Keratinocyte (primary cell): ENCODE data around the gene PIGZ. TPM values are rescaled to one million over a fixed set of nuclear protein-coding genes. Genes with fewer than 3 reads are reported as not detected.

Experiments used
- DNase-seq: peaks from one replicate; pipeline ENCODE4 v3.0.0-alpha.2; 2011; ENCODE audit warnings: low read depth, missing footprints, low spot score
- FAIRE-seq: peaks from 2 replicates; lab custom pipeline; 2011; peaks lifted over from hg19 to GRCh38; lab: Jason Lieb, UNC
- H2AFZ ChIP-seq: 2 replicates; pipeline ENCODE4 v1.6.0; 2012; ENCODE audit warnings: low read length, control low read depth, inconsistent platforms; ENCODE audit not compliant: control insufficient read depth
- H3K27ac ChIP-seq: 2 replicates; pipeline ENCODE4 v1.5.1; 2011; ENCODE audit warnings: low read length; ENCODE audit not compliant: control insufficient read depth, insufficient read depth
- H3K27me3 ChIP-seq: 3 replicates; pipeline ENCODE4 v1.6.0; 2011; ENCODE audit warnings: low read length; ENCODE audit not compliant: control insufficient read depth, insufficient read depth; ENCODE audit errors: extremely low read depth
- H3K36me3 ChIP-seq, 2 experiments: 2 replicates in 1 of 2; 3 replicates in 1 of 2; pipeline ENCODE4 v1.5.1; 2011; ENCODE audit warnings: low read length in 2 of 2, mild to moderate bottlenecking in 1 of 2; ENCODE audit not compliant: control insufficient read depth in 2 of 2, insufficient read depth in 2 of 2; ENCODE audit errors: extremely low read depth in 1 of 2
- H3K4me1 ChIP-seq: 3 replicates; pipeline ENCODE4 v1.5.1; 2011; ENCODE audit warnings: low read length; ENCODE audit not compliant: control insufficient read depth, insufficient read depth; ENCODE audit errors: extremely low read depth
- H3K4me2 ChIP-seq: 3 replicates; pipeline ENCODE4 v1.6.0; 2011; ENCODE audit warnings: low read depth, low read length; ENCODE audit not compliant: control insufficient read depth, insufficient read depth; ENCODE audit errors: extremely low read depth
- H3K4me3 ChIP-seq, 3 experiments: fragments of 200-600 bp in 1 of 3; sonication (generic) in 1 of 3; 2 replicates in 2 of 3; 3 replicates in 1 of 3; pipeline ENCODE4 v1.5.1; 2011 to 2016; ENCODE audit warnings: low read length in 3 of 3, mild to moderate bottlenecking in 3 of 3, control low read depth in 2 of 3, inconsistent platforms in 1 of 3, low read depth in 1 of 3, mixed read lengths in 1 of 3, mixed run types in 1 of 3, moderate library complexity in 1 of 3; ENCODE audit not compliant: control insufficient read depth in 2 of 3, insufficient read depth in 2 of 3; ENCODE audit errors: extremely low read depth in 1 of 3
- H3K79me2 ChIP-seq: 2 replicates; pipeline ENCODE4 v1.6.0; 2012; ENCODE audit warnings: low read length; ENCODE audit not compliant: control insufficient read depth, insufficient read depth
- H3K9ac ChIP-seq: 3 replicates; pipeline ENCODE4 v1.6.0; 2011; ENCODE audit warnings: low read length; ENCODE audit not compliant: control insufficient read depth, insufficient read depth; ENCODE audit errors: extremely low read depth
- H3K9me1 ChIP-seq: 3 replicates; pipeline ENCODE4 v1.6.0; 2011; ENCODE audit warnings: low read length; ENCODE audit not compliant: control insufficient read depth, insufficient read depth; ENCODE audit errors: extremely low read depth
- H3K9me3 ChIP-seq: 2 replicates; pipeline ENCODE4 v1.5.1; 2012; ENCODE audit warnings: low read depth, low read length; ENCODE audit not compliant: control insufficient read depth
- H4K20me1 ChIP-seq: 3 replicates; pipeline ENCODE4 v1.6.0; 2011; ENCODE audit warnings: low read length; ENCODE audit not compliant: control insufficient read depth, insufficient read depth; ENCODE audit errors: extremely low read depth
- EZH2 ChIP-seq: IDR thresholded peaks from one replicate; pipeline ENCODE4 v1.6.1; 2012; ENCODE audit warnings: inconsistent platforms, mild to moderate bottlenecking, low read length, moderate library complexity
- dilution Hi-C: fragments of 300-500 bp; cut with MboI; formaldehyde crosslinking; loops from one replicate; pipeline ENCODE4 v1.7.0; 2020; ENCODE audit warnings: low sequenced_read_pairs; ENCODE audit not compliant: extremely low pct_ligation_motif_present
- polyA plus RNA-seq, 5 experiments: library from polyadenylated mRNA; depleted of rRNA in 3 of 5; stranded (reverse) in 3 of 5; stranded (forward) in 1 of 5; unstranded in 1 of 5; fragments of >200 nt; gene quantifications; 1 replicate in 1 of 5; 2 replicates in 3 of 5; 3 replicates in 1 of 5; pipeline versions ENCODE4 v1.2.1 to v1.2.3, GENCODE V29; 2011 to 2012; ENCODE audit warnings: missing spikeins in 2 of 5, low read depth in 1 of 5, low replicate concordance in 1 of 5
- TF ChIP-seq, protein P1 (sequence below), 3 experiments: IDR thresholded peaks in 1 of 3; conservative IDR thresholded peaks in 1 of 3; optimal IDR thresholded peaks in 1 of 3; 2 replicates in 2 of 3; 3 replicates in 1 of 3; pipeline versions ENCODE3 to v1.5.1; 2011; ENCODE audit warnings: low read length in 3 of 3, mild to moderate bottlenecking in 3 of 3, moderate library complexity in 2 of 3, control low read depth in 1 of 3, inconsistent platforms in 1 of 3; ENCODE audit not compliant: insufficient read depth in 2 of 3; ENCODE audit errors: extremely low read depth in 1 of 3

The PIGZ gene
- polyA plus RNA-seq, 1 donor (not counting 4 experiments of a cell fraction or from before 2014, with no cell fraction given): 1.4 TPM

DNA sequence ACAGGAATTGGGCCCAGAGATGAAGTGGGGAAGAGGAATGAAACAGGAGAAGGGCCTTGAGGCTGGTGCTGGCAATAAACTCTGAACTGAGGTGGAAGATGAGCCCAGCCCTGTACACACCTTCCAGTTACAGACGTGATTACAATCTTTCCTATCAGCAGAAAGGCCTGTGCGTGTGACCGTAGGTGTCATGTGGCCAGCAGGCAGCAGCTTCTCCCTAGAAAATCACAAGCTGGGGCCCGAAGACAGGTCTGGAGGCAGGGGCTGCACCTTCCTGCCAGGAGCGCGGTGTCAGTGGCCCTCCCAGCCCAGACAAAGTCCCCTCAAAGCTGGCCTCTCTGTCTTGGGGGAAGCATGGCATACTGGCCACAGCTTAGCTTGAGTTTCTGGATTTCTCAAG, 16.7 kb upstream of the PIGZ start:
- FAIRE-seq: no peak
- dilution Hi-C loops: no loop called here
- no peaks in the 10 kb centered on the region for H3K9me3 ChIP-seq

DNA sequence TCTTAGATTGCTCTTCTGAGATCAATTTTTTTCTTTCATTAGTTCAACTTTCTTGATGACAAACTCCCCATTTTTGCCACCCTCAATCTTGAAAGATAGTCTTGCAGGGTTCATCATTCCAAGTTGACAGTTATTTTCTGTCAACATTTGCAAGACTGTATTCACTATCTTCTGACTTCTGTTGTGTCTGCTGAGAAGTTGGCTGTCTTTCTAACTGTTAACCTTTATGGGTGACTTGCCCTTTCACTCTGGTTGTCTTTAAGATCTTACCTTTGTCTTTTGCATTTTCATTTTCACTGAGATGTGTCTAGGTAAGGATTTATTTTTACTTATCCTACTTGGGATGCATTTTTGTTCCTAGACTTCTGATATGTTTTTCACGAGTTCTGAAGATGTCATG, 14.6 kb upstream of the PIGZ start:
- dilution Hi-C loops: no loop called here
- Histone ChIP-seq H3K27me3 (peaks cover 5% of the 10 kb centered on the region), H3K27ac (no peak overlapping the region)

More for the DNA sequence above, 16.7 kb upstream of the PIGZ start:
- Histone ChIP-seq H4K20me1 (no peaks in the 10 kb centered on the region), H3K4me2 (no peak overlapping the region), H2AFZ (no peak overlapping the region), H3K79me2 (no peaks in the 10 kb centered on the region), H3K4me1 (no peaks in the 10 kb centered on the region), H3K9me1 (no peaks in the 10 kb centered on the region), H3K9ac (no peak overlapping the region), H3K27me3 (peaks cover 8% of the 10 kb centered on the region), H3K36me3 (no peaks in the 10 kb centered on the region), H3K27ac (no peak overlapping the region), H3K4me3 (no peak overlapping the region)
- no peak for DNase-seq
- TF ChIP-seq, protein P1, sequence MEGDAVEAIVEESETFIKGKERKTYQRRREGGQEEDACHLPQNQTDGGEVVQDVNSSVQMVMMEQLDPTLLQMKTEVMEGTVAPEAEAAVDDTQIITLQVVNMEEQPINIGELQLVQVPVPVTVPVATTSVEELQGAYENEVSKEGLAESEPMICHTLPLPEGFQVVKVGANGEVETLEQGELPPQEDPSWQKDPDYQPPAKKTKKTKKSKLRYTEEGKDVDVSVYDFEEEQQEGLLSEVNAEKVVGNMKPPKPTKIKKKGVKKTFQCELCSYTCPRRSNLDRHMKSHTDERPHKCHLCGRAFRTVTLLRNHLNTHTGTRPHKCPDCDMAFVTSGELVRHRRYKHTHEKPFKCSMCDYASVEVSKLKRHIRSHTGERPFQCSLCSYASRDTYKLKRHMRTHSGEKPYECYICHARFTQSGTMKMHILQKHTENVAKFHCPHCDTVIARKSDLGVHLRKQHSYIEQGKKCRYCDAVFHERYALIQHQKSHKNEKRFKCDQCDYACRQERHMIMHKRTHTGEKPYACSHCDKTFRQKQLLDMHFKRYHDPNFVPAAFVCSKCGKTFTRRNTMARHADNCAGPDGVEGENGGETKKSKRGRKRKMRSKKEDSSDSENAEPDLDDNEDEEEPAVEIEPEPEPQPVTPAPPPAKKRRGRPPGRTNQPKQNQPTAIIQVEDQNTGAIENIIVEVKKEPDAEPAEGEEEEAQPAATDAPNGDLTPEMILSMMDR (optimal IDR thresholded peaks at IDR 0.05 in 1 of 3, IDR thresholded peaks at IDR 0.05 in 1 of 3, conservative IDR thresholded peaks at IDR 0.05 in 1 of 3; ENCODE audit: extremely low read depth in 1 of 3, insufficient read depth in 2 of 3, low read length in 3 of 3): no peak
- no peak for TF ChIP-seq EZH2

More for the DNA sequence above, 14.6 kb upstream of the PIGZ start:
- Histone ChIP-seq H3K9ac (no peak overlapping the region), H3K4me3 (no peak overlapping the region), H4K20me1 (no peaks in the 10 kb centered on the region), H2AFZ (no peak overlapping the region), H3K9me1 (no peaks in the 10 kb centered on the region), H3K9me3 (no peaks in the 10 kb centered on the region), H3K79me2 (no peaks in the 10 kb centered on the region), H3K4me2 (no peak overlapping the region), H3K36me3 (no peaks in the 10 kb centered on the region), H3K4me1 (peaks cover 4% of the 10 kb centered on the region)
- no peak for FAIRE-seq
- no peak for TF ChIP-seq EZH2
- TF ChIP-seq, protein P1 (optimal IDR thresholded peaks at IDR 0.05 in 1 of 3, IDR thresholded peaks at IDR 0.05 in 1 of 3, conservative IDR thresholded peaks at IDR 0.05 in 1 of 3; ENCODE audit: extremely low read depth in 1 of 3, insufficient read depth in 2 of 3, low read length in 3 of 3): no peak
- no peak for DNase-seq
